ENCODE data around the gene ELMO1.

DNA sequence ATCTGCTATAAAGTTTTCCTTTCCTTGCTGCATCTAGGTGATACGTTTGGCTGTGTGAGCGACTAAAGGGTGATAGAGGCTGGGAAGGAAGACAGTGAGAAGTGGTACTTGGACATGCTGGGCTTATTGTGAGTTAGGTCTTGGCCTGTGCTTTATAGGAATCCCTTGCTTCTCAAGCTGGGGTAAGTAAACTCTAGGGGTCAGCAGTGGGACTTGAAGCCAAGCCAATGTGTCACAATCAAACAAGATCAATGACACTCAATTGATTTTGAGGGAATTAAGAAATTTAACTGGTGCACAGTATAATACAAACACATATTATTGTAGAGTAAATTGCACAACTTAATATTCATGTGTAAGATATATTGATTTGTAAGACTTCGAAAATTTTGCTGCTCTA lies 568.6 kb downstream of the ELMO1 start:
- TF ChIP-seq CTCF (conservative IDR thresholded peaks at IDR 0.05; ENCODE audit: low read depth, low read length) (no peak), EZH2 (IDR thresholded peaks at IDR 0.05; ENCODE audit: low read length, unreplicated experiment) (no peak)
